HG02623 (cell line): ENCODE data around the gene PRSS21.

Source experiments
- ATAC-seq: cut with Tn5 transposase; IDR thresholded peaks from one replicate; pipeline ENCODE4 v1.9.1; 2021; ENCODE audit warnings: moderate library complexity; ENCODE audit not compliant: unreplicated experiment

The PRSS21 gene

DNA sequence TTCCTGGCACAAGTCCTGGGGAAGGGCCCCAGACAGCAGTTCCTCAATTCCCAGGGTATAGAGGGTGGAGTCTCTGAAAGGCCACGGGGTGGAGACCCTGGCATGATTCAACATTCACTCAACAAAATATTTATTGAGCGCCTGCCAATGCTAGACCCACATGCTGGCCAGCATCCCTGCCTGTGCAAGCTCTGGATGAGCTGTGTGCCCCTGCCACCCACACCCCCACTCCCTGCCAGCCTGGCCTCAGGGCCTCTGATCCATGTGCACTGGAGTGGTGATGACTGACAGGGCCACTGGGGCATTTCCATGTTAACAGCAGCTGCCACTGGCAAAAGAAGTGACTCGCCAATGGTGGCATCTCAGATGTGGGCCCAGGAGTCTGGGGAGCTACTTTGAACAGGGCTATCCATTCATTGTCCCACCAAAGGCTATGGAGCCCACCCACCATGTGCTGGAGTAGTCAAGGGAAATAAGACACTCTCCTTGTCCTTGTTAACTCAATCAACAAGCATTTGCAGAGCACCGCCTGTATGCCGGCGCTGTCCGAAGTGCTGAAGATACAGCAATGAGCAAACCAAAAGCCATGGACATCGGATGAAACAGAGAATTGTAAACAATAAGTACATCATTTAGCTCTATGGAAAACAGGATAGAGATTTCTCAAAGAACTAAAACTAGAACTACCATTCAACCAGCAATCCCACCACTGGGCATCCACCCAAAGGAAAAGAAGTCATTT lies 44.0 kb downstream of the PRSS21 start:
- no peak for ATAC-seq

DNA sequence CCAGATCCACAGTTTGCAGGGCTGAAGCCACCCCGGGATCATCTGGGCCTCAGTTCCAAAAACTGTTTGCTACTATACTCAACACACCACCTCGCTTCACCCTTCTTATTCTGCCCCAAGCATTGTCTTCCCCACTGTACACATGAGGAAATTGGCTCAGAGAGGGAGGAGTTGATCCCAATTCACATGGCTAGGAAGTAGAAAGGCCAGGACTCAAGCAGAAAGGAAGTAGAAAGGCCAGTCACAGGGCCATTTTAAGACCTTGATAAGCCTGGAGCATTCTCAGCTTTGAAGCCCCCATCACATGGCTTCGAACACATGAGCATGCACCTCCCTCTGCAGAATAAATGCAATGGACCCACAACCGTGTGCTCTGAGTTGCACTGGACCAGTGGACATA lies 48.6 kb downstream of the PRSS21 start:
- ATAC-seq, result no peak

DNA sequence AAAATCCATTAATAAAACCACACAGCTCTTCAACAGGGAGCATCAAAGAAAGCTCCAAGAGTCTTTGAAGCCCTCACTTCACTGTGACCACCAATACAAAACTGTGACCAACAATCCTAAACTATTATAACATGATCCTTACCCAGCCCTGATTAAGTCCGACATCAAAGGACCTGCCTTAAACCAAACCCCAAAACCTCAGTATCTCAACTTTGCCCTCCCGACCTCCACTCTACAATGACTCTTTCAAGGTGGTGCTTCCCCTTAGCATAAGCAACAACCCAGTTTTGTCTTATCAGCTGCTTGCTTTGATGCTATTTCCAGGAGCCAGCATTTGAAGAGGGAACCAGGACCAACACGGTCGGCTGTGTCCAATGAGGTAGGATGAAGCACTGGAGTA lies 49.4 kb downstream of the PRSS21 start:
- no peak for ATAC-seq

DNA sequence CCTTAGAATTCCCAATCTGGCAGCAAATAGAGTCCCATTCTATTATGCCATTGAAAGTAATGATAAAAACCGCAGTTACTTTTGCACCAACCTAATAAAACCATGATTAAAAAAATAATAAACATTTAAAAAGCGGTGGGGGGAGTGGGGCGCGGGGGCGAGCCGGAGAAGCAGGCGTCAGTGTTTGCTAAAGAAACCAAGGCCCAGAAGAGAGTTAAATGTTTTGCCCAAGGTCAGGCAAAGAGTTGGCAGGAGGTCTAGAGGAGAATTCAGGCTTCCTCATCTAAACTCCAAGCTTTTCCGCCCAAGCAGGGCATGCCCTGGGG lies 50.6 kb downstream of the PRSS21 start:
- ATAC-seq, result no peak

DNA sequence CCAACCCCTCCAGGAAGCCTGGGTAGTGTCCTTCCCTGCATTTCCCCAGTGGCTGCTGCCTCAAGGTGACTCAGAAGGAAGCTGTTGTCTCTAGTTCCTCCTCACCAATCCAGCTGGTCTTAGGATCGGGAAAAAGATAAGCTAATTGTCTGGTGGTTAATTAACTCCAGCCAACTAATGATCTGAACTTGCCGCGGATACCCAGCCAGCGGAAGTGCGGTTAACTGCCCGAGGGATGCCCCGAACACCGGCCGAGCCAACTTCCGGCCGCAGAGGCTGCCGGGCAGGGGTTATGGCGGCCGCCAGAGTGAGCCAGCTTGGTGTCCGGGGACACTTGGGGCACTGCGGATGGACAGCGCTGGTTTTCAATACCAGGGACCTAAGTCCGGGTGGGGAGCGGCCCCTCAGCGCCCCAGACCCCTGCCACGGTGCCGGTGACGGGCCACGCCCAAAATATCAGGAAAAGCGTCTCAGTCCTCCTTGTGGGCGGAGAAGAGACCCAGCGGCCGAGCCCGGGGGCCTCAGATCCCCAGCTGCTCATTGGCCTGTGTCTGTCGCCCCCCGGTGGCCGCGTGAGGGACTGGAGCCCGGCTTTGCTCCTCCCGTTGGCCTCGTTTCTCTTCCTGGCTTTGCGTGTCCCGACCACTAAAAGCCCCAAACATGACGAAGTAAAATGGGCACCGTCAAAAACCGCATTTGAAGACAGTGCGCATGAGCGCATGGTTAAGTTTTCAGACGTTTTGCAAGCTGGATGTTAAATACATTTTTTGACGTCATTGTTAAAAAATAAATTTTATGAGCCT lies 51.2 kb downstream of the PRSS21 start:
- ATAC-seq, result peak; percentile 74
